NCI-H226 (cell line): ENCODE results near the gene CELA1.
"Not testable (repeated sequence)": the region's sequence is repeated elsewhere in the genome, so short reads cannot be mapped to it uniquely, and the experiment has no call there.

Experiments used
- DNase-seq: peaks from one replicate; pipeline ENCODE4 v3.0.0-alpha.2; 2015

The CELA1 gene

DNA sequence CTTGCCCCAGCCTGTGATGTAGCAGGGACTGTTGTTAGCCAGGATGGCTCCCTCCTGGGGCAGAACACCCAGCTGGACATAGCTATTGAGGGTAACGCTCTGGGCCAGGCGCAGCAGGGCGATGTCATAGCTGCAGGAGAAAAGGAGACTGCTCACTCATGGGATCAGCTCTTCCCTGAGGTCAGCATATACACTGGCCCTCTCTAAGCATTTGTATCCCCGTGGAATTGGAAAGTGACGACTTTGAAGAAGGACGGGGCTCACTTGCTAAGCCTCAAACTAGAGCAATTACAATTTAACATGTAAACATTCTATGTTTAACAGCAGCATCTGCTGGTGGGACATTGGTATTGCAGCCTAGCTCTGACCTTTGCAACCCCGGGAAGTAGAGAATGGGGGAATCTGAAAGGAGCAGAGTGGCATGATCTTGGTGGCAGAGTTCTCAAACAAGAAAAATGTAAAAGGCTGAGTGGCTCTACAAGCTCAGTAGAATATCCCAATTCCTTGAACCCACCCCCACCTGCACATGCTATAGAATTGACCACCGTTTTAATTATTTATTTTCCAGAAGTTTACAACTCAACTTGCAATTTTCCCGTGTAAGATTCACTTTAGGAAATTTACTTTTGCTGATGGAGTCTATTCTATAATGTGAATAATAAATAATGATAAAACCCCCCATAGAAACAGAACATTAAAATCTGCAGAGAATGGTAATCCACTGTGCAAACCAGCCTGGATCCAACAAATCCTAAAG, 5.0 kb downstream of the CELA1 start:
- DNase-seq = peak; percentile 57

DNA sequence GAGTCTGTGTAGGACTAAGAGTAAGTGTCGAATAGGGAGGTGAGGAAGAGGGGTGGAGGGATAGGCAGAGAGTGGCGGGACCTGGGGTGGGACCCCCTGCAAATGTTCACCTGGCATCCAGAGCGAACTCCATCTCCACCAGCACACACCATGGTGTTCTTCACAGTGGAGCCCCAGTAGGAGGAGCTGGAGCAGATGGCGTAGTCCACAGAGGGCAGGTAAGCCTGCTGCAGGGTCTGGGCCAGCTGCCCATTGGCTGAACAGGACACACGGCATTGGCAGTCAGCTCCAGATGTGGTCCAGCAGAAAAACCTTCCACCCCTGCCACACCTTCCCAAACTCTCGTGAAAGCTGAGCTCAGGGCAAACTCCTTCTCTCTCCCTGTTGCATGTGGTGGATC, 6.7 kb downstream of the CELA1 start:
- no peak for DNase-seq

DNA sequence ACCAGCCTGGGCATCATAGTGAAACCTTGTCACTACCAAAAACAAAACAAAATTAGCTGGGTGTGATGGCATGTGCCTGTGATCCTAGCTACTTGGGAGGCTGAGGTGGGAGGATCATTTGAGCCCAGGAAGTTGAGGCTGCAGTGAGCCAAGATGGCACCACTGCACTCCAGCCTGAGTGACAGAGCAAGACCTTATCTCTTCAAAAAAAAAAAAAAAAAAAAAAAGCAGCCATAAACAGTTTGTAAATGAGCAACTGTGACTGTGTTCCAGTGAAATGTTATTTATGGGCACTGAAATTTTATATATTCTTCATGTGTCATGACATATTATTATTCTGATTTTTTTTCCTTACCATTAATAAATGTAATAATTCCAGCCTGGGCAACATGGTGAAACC, 9.1 kb downstream of the CELA1 start:
- not testable (repeated sequence) for DNase-seq

DNA sequence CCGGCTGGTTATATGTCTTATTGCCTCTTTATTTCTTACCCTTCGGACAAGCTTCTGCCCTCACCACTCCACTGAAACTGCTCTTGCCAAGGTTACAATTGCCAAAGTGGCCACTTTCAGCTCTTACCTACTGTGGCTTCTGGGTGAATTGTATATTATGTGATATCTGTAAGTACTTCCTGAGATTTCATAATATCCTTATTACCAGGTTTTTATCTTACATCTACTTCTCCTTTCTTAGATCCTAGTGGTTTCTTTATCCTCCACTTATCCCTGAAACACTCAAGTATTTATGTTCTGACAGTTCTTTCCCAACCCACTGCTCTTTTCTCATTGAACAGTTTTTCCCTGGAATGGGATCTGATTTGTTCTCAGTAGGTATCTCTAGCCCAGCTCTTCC, 10.5 kb downstream of the CELA1 start:
- DNase-seq = peak; percentile 32

GRCh38 chr12:51334764-51335163, 11.7 kb downstream of the CELA1 start:
- no peak for DNase-seq

DNA sequence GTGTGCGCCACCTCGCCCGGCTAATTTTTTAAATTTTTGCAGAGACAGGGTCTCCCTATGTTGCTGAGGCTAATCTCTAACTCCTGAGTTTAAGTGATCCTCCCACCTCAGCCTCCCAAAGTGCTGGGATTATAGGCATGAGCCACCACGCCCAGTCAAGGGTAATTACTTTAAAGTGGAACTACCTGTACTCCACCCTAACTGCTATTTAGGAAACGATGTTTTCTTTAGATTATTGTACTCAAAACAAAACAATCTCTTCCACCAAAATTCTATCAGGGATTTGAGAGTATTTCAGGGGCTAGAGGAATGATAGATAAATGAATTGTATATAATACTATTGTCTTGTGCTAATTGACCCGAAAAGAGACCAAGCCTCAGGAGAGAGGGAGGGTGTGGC, 12.9 kb downstream of the CELA1 start:
- DNase-seq = no peak

DNA sequence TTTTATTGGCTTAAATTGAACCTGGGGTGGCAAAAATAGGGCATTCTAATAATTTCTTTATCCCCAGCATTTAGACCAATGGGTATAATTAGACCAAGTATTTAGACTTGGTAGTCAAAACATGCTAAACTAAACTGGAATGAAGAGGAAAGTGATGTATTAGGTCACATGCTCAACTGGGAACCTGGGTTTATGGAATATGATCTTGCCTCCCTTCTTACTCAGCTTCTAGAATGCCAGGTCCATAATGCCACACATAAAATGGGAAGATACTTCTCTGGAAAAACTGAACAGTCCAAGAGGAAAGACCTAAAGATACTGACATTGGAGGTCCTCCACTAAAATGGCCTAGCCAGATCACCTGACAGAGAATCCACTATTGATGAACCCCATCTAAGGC, 16.3 kb downstream of the CELA1 start:
- no peak for DNase-seq

DNA sequence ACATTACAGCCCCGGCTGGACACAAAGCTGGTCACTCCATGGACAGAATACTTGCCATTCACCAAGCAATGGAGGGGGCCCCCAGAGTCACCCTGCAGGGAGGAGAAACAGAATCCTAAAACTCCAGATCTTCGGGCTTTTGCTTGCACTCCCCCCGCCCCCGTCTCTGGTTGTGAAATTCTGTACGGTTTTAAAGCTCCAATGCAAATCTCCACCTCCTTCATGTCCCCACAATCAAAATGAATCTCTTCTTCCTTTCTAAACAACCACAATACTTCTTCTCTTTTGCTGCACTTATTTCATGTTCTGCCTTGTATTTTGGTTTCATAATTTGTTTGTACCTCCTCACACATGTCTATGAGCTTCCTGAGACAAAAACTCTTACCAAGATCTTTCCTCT, 16.7 kb downstream of the CELA1 start:
- DNase-seq = no peak

DNA sequence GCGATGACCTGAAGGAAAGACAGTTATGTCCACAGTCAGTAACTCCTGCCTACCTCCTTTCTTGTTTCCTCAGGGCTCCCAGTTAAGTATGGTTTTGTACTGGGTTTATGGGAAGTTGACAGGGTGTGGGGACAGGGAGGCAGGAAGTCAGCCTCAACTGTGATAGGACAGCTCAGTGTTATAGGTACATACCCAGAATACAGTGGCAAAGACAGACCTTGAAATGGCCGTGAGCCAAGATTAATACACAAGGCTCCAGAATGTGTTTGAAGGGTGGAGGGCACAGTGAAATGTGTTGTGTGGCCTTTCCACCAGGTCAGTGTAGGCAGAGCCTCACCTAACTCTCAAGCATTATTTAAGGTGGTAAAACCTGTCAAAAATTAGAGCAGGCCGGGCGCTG, 17.9 kb downstream of the CELA1 start:
- no peak for DNase-seq

GRCh38 chr12:51326698-51327439, 19.6 kb downstream of the CELA1 start:
- DNase-seq = peak; percentile 83

- DNase-seq = no peak
These were observed 21.5 kb downstream of the CELA1 start for GRCh38 chr12:51324953-51325352.

GRCh38 chr12:51323966-51324895, 22.2 kb downstream of the CELA1 start, which contains the start of gene BIN2:
Gene BIN2 (minus strand): TSS chr12:51324174. CDS start chr12:51324102, 72 bp downstream.
- DNase-seq = no peak

DNA sequence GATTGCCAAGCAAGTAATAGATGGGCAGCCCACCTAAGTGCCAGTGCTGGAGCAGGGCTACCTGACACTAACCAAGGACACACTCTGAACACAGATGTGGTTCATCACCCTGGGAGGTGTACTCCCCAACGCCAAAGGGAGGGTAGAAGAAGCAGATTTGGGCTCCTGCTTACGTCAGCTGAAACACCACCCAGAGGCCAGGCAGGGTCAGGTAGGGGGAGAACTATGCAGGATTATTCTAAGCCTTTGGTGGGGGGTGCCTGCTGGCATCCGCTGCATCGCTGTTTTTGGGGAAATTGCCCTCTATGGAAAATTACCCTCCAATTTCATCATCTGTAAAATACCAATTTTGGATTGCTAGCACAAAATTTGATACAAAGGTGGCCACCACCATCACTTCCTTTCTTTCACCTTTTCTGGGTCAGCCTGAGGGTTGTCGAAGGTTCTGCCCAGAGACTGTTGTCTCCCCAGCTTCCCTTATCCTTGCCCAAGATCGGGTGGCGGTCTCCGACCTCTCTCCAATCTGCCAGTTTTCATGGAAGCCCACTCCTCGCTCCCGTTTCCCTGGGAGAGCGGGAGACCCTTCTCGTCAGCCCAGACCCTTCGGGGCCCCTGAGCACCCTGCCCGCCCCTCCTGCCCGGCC, 23.0 kb downstream of the CELA1 start:
- no peak for DNase-seq

GRCh38 chr12:51322452-51322851, 24.0 kb downstream of the CELA1 start:
- DNase-seq = no peak

- DNase-seq = no peak
These were observed 24.6 kb downstream of the CELA1 start for GRCh38 chr12:51321882-51322281.

GRCh38 chr12:51320695-51321320, 25.7 kb downstream of the CELA1 start:
- DNase-seq = peak; percentile 58

DNA sequence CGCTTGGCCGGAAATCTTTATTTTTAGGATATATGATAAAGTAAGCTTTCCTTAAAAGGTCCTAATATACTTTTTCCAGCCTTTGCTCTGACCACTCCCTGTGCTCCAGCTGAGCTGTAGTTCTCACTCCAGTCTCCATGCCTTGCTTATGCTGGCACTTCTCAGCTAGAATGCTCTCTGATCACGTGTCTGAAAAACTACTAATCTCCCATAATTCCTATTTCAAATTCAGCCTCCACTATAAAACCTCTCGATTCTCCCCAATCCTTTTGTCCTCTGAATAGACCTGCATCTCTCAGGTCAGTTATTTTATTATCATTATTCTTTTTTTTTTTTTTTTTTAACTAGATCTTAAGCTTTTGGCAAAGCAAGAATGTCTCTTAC, 26.2 kb downstream of the CELA1 start:
- DNase-seq = no peak

GRCh38 chr12:51318846-51319599, 27.5 kb downstream of the CELA1 start:
- DNase-seq = no peak

GRCh38 chr12:51318057-51318806, 28.2 kb downstream of the CELA1 start:
- DNase-seq = peak; percentile 41

GRCh38 chr12:51311389-51311788, 35.1 kb downstream of the CELA1 start:
- no peak for DNase-seq
